Activated naive CD8-positive, alpha-beta T cell treated with anti-CD3 and anti-CD28 coated beads, Interleukin-2, amount 10 ng/mL, durations not matched to agents 7 days and 5 days (primary cell): ENCODE data around the gene ZNF423. TPM values are rescaled to one million over a fixed set of nuclear protein-coding genes. Genes with fewer than 3 reads are reported as not detected.
"Not testable (repeated sequence)": the region's sequence is repeated elsewhere in the genome, so short reads cannot be mapped to it uniquely, and the experiment has no call there.

Experiments
- ATAC-seq: fragments of 150-1000 bp; cut with Tn5 transposase; one replicate; pipeline ENCODE4 v1.10.0; 2021; ENCODE audit warnings: low read depth, moderate library complexity
- POLR2A ChIA-PET: fragments of 350-600 bp; sonication (Branson Sonifier 250); formaldehyde crosslinking; loops from one replicate; lab custom pipeline; 2021; ENCODE audit warnings: antibody characterized with exemption; lab: Charles Lee
- DNase-seq: peaks from one replicate; pipeline ENCODE4 v3.0.0; 2021
- H3K27ac Mint-ChIP-seq: one replicate; pipeline ENCODE4 v1.8.0; 2022; ENCODE audit warnings: mild to moderate bottlenecking, mixed read lengths
- H3K27me3 Mint-ChIP-seq: one replicate; pipeline ENCODE4 v1.8.0; 2022; ENCODE audit warnings: mild to moderate bottlenecking, moderate library complexity, mixed read lengths
- H3K36me3 Mint-ChIP-seq: one replicate; pipeline ENCODE4 v1.8.0; 2021; ENCODE audit warnings: mild to moderate bottlenecking, mixed read lengths
- H3K4me1 Mint-ChIP-seq: one replicate; pipeline ENCODE4 v1.8.0; 2021; ENCODE audit warnings: mixed read lengths
- H3K4me3 Mint-ChIP-seq: one replicate; pipeline ENCODE4 v1.8.0; 2022; ENCODE audit warnings: mild to moderate bottlenecking, moderate library complexity, mixed read lengths
- H3K9me3 Mint-ChIP-seq: one replicate; pipeline ENCODE4 v1.8.0; 2021; ENCODE audit warnings: mixed read lengths
- total RNA-seq, 2 experiments: library from RNA; stranded (reverse); gene quantifications; one replicate each; pipeline ENCODE4 v1.2.3, GENCODE V29; 2021

Gene ZNF423
- total RNA-seq, 2 experiments from 2014 or later, result 0.06 TPM; not detected in 1

- H3K27me3 Mint-ChIP-seq, result peaks cover 21% of the 10 kb centered on the region
These were observed 158.1 kb downstream of the ZNF423 start for GRCh38 chr16:49697631-49698452.

GRCh38 chr16:49696414-49697101 is 159.4 kb downstream of the ZNF423 start:
- no peaks in the 10 kb centered on the region for H3K9me3 Mint-ChIP-seq
- H3K4me1 Mint-ChIP-seq, result no peaks in the 10 kb centered on the region
- H3K36me3 Mint-ChIP-seq, result no peaks in the 10 kb centered on the region

More at GRCh38 chr16:49697631-49698452, 158.1 kb downstream of the ZNF423 start:
- Mint-ChIP-seq H3K4me1 (no peaks in the 10 kb centered on the region), H3K9me3 (no peaks in the 10 kb centered on the region), H3K27ac (no peak overlapping the region), H3K4me3 (no peak overlapping the region), H3K36me3 (no peaks in the 10 kb centered on the region)
- ATAC-seq (no peak), DNase-seq (no peak)
- POLR2A ChIA-PET, result no interaction called here

DNA sequence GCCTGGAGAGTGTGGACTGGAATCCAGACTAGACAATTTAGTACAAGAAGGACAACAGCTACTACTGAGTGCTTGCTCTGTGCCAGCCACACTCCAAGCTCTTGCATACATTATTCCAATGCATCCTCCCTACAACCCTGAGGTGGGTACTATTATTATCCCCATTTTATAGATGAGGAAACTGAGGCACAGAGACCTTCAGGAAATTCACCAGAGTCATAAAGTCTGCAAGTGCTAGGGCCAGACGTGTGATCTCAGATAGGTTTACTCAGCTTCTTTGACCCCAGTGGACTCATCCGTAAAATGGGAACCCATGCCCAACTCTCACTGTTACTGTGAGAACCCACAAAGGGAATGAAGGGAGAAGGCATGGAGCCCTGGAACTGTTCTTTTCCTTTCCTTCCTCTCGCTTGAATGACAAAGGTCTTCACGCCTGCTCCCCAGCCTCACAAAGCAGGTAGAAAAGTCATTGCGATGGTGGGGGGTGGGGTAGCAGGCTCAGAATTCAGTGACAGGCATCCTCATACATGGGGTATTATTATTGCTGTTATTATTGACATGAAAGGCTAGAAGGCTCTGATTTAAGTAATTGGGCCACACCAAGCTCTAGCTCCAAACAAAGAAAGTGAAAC is 160.0 kb downstream of the ZNF423 start:
- no peaks in the 10 kb centered on the region for H3K36me3 Mint-ChIP-seq
- no peak for ATAC-seq
- no peak for DNase-seq
- peaks cover 21% of the 10 kb centered on the region for H3K27me3 Mint-ChIP-seq
- H3K27ac Mint-ChIP-seq, result no peak overlapping the region
- H3K9me3 Mint-ChIP-seq, result no peaks in the 10 kb centered on the region
- POLR2A ChIA-PET, result no interaction called here
- no peak overlapping the region for H3K4me3 Mint-ChIP-seq
- H3K4me1 Mint-ChIP-seq, result no peaks in the 10 kb centered on the region

More at GRCh38 chr16:49696414-49697101, 159.4 kb downstream of the ZNF423 start:
- POLR2A ChIA-PET, result no interaction called here
- Mint-ChIP-seq H3K27me3 (peaks cover 21% of the 10 kb centered on the region), H3K4me3 (no peak overlapping the region), H3K27ac (no peak overlapping the region)
- DNase-seq (no peak), ATAC-seq (no peak)

DNA sequence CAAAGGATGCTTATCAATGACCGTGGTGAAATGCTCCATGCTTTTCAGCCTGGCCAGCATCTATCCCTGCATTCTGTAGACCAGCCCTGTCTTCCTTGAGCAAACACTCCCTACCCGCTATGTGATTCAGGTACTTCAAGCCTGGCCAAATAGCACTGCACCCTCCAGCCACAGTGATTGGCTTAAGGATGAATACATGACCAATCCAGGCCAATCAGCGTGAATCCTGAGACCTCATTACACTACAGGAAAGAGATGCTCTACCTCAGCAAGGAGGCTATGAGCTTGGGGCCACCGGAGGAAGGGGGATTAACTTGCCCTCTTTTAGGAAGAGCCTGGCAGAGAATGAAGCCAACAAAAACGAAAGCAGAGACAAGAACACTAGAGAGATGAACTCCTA is 162.5 kb downstream of the ZNF423 start:
- H3K27ac Mint-ChIP-seq, result no peak overlapping the region
- ATAC-seq, result no peak
- DNase-seq, result no peak
- H3K4me3 Mint-ChIP-seq, result no peak overlapping the region
- no peaks in the 10 kb centered on the region for H3K36me3 Mint-ChIP-seq
- peaks cover 10% of the 10 kb centered on the region for H3K27me3 Mint-ChIP-seq
- POLR2A ChIA-PET, result no interaction called here
- H3K9me3 Mint-ChIP-seq, result no peaks in the 10 kb centered on the region
- H3K4me1 Mint-ChIP-seq, result no peaks in the 10 kb centered on the region

DNA sequence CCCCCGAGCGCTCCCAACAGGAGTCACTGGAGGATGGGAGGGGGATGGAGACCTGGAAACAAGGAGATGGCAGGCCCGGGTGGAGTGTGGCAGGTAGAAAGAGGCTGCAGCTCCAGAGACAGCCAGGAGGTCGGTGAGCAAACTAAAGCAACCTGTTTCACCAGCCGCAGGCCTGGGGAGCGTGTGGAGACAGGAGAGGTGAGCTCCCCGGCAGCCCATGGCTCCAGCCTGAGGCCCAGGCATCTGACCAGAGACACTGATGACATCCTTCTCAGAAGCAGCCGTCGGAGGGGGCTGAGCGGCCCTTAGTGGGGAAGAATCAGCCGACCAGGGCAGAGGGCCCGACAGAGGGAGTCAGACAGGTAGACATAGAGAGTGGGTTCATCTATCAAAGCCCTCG is 165.1 kb downstream of the ZNF423 start:
- DNase-seq (no peak), ATAC-seq (no peak)
- Mint-ChIP-seq H3K4me1 (no peaks in the 10 kb centered on the region), H3K27me3 (peaks cover 14% of the 10 kb centered on the region), H3K36me3 (no peaks in the 10 kb centered on the region), H3K4me3 (no peak overlapping the region), H3K9me3 (no peaks in the 10 kb centered on the region), H3K27ac (no peak overlapping the region)
- POLR2A ChIA-PET, result no interaction called here

DNA sequence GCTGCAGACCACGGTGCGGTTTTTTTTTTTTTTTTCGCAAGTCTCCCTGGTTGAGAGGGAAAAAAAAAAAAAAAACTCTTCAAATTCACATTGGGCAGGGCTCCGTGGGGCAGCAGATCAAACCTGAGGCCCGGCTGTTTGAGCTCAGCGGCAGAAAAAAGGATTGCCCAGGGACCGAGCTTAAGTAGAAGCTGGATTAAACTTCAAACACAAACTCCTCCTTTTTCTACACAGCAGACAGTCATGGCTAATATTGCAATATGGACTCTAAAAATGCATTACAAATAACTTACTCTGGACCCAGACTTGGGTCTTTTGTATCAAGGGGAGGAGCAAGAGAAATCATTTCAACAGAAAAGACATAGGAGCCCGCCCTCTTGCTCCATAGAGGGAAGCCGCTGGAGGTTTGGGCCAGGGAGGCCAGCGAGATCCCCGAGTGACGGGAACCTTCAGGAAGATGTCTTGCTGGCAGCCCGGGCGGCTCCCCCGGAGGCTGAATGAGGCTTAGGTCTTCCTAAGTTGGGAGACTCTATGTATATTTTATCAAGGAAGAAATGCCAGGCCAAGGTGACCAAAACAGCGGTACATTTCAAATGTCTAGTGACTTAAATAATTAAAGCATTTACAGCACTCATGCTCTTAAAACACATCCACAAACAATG is 167.7 kb downstream of the ZNF423 start:
- H3K4me3 Mint-ChIP-seq, result no peak overlapping the region
- H3K4me1 Mint-ChIP-seq, result no peaks in the 10 kb centered on the region
- no peak for DNase-seq
- no peaks in the 10 kb centered on the region for H3K36me3 Mint-ChIP-seq
- H3K27ac Mint-ChIP-seq, result no peak overlapping the region
- H3K9me3 Mint-ChIP-seq, result no peaks in the 10 kb centered on the region
- H3K27me3 Mint-ChIP-seq, result peaks cover 17% of the 10 kb centered on the region
- ATAC-seq, result no peak
- POLR2A ChIA-PET, result no interaction called here

DNA sequence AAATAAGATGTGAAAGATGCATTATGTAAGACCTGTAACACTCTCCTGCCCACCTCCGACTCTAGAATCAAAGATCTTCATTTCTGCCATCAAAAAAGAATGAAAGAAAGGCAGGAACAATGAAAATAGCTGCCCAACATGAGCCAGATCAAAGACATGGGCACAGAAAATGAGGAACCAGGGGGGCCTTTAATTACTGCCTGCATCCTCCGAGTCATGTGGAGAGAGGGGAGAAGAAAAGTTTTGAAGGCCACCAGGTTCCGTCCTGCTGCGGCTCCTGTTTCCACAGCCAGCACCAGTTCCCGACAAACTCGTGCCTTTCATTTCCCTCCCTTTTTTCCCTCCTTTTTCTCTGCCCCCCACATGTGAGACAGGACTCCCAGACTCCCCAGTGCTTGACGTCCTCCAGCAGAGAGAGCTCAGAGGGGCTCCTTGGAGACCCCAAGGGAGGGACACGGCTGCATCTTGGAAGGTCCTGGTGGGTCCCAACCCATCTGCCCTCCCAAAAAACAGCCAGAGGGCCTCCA is 168.4 kb downstream of the ZNF423 start:
- H3K27ac Mint-ChIP-seq, result no peak overlapping the region
- H3K9me3 Mint-ChIP-seq, result no peaks in the 10 kb centered on the region
- H3K36me3 Mint-ChIP-seq, result no peaks in the 10 kb centered on the region
- DNase-seq (no peak), ATAC-seq (no peak)
- H3K4me3 Mint-ChIP-seq, result no peak overlapping the region
- H3K27me3 Mint-ChIP-seq, result peaks cover 19% of the 10 kb centered on the region
- POLR2A ChIA-PET, result no interaction called here
- H3K4me1 Mint-ChIP-seq, result no peaks in the 10 kb centered on the region

DNA sequence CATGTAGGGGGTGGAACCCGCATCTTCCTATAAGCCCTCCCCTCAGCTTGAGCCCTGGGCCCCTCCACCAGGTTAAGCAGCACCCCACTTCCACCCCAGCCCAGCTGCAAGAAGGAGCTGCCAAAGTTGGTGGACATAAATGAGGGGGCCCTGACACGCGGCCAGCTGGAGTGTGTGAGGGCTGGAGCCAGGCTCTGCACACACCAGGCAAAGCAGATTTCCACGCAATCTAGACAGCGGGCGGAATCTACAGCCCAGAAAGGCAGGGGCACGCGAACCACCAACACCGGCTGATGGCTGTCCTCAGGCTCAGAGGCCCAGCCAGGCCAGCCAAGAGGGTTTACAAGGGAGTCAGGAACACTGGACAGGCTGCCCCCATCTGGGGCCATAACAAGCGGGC is 171.2 kb downstream of the ZNF423 start:
- ATAC-seq, result no peak
- H3K36me3 Mint-ChIP-seq, result no peaks in the 10 kb centered on the region
- no peak overlapping the region for H3K4me3 Mint-ChIP-seq
- H3K27ac Mint-ChIP-seq, result no peak overlapping the region
- POLR2A ChIA-PET, result no interaction called here
- H3K4me1 Mint-ChIP-seq, result no peaks in the 10 kb centered on the region
- no peaks in the 10 kb centered on the region for H3K9me3 Mint-ChIP-seq
- peaks cover 19% of the 10 kb centered on the region for H3K27me3 Mint-ChIP-seq
- DNase-seq, result no peak

DNA sequence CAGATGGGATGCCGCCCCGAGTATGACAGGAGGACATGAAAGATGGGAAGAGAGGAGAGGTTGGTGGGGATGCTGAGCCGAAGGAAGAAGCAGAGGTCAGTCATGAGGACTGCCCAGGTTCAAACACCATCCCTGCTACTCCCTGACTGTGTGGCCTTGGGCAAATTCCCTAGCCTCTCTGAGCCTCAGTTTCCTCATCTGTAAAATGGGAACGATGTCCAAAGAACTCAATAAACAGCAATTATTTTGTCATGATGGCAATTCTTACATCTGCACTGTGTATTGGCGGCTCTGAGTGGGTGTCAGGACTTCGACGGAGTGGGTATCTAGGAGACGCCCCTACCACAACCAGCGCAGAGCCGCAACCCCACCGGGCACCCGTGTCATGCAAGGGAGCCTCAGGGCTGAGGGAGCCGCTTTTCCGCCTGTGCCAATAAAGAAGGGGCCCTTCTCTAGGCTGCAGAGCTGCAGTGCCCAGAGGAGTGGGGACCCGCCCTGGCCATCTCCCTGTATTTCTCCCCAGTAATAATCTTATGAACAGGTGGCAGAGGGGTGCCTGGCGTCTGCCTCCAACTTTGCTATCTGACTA is 173.2 kb downstream of the ZNF423 start:
- Mint-ChIP-seq H3K9me3 (no peaks in the 10 kb centered on the region), H3K4me3 (no peak overlapping the region), H3K36me3 (no peaks in the 10 kb centered on the region), H3K27ac (no peak overlapping the region), H3K4me1 (no peaks in the 10 kb centered on the region), H3K27me3 (peaks cover 14% of the 10 kb centered on the region)
- ATAC-seq (no peak), DNase-seq (no peak)
- POLR2A ChIA-PET, result no interaction called here

DNA sequence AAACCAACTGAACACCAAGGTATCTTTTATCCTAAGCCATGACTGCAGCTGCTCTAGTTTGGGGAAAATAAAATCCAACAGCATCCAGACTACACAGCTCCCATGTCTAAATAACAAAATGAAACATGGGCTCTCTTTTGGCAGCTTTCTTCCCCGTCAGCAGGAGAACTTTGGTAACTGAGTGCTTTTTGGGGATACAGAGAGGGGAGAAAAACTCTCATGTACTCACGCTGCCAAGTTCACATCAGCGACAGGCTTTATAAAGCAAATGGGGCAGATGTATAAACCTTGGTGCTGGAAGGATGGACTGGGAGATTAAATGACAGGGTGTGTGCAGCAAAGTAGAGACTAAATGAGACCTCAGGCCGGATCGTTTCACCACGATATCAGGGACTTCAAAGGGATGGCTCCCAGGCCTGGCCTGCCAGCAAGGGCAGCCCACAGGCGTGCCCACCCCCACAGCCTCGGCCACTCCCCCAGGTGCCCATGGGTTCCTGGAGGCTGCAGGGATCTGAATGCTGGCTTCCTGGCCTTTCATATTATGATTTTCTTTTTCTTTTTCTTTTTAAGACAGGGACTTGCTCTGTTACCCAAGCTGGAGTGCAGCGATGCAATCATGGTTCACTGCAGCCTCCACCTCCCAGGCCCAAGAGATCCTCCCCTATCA is 174.6 kb downstream of the ZNF423 start:
- POLR2A ChIA-PET, result no interaction called here
- H3K4me1 Mint-ChIP-seq, result no peaks in the 10 kb centered on the region
- no peak for ATAC-seq
- no peak overlapping the region for H3K4me3 Mint-ChIP-seq
- no peaks in the 10 kb centered on the region for H3K9me3 Mint-ChIP-seq
- H3K27me3 Mint-ChIP-seq, result peaks cover 6% of the 10 kb centered on the region
- H3K27ac Mint-ChIP-seq, result no peak overlapping the region
- H3K36me3 Mint-ChIP-seq, result no peaks in the 10 kb centered on the region
- no peak for DNase-seq

DNA sequence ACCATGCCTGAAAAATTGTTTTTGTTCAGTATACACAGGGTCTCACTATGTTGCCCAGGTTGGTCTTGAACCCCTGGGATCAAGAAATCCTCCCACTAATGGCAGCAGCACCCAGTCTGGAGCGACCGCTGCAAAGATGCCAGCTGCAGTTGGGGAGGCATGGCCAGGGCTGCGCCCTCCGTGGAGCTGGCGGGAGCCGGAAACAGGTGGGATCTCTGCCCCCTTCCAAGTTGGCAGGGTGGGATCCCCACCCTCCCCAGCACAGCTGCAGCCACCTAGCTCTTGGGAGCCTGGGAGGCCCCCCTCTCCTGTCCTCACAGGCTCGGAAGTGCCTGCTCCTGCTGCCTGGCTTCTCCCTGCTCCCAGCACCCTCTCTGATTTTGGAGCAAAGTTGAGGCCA is 176.8 kb downstream of the ZNF423 start:
- no peaks in the 10 kb centered on the region for H3K9me3 Mint-ChIP-seq
- H3K4me3 Mint-ChIP-seq, result no peak overlapping the region
- ATAC-seq (no peak), DNase-seq (no peak)
- H3K27ac Mint-ChIP-seq, result no peak overlapping the region
- peaks cover 2% of the 10 kb centered on the region for H3K27me3 Mint-ChIP-seq
- POLR2A ChIA-PET, result no interaction called here
- H3K36me3 Mint-ChIP-seq, result no peaks in the 10 kb centered on the region
- no peaks in the 10 kb centered on the region for H3K4me1 Mint-ChIP-seq

DNA sequence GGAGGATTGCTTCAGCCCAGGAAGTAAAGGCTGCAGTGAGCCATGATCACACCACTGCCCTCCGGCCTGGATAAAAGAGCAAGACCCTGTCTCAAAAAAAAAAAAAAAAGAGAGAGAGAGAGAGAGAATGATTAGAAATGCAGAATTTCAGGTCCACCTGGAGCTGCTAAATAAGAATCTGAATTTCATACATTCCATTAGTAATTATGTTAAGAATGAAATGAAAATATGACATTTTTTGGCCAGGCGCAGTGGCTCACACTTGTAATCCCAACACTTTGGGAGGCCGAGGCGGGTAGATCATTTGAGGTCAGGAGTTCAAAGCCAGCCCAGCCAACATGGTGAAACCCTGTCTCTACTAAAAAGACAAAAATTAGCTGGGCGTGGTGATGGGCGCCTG is 178.3 kb downstream of the ZNF423 start:
- H3K27ac Mint-ChIP-seq, H3K4me1 Mint-ChIP-seq, H3K9me3 Mint-ChIP-seq, H3K27me3 Mint-ChIP-seq, H3K4me3 Mint-ChIP-seq, H3K36me3 Mint-ChIP-seq, POLR2A ChIA-PET, DNase-seq, ATAC-seq: not testable (repeated sequence)
